ENCODE measurements around the gene PSMB7. TPM values are rescaled to one million over a fixed set of nuclear protein-coding genes. Genes with fewer than 3 reads are reported as not detected.

PSMB7 gene
- total RNA-seq, 2 donors from 2014 or later, result 105 to 175 TPM

DNA sequence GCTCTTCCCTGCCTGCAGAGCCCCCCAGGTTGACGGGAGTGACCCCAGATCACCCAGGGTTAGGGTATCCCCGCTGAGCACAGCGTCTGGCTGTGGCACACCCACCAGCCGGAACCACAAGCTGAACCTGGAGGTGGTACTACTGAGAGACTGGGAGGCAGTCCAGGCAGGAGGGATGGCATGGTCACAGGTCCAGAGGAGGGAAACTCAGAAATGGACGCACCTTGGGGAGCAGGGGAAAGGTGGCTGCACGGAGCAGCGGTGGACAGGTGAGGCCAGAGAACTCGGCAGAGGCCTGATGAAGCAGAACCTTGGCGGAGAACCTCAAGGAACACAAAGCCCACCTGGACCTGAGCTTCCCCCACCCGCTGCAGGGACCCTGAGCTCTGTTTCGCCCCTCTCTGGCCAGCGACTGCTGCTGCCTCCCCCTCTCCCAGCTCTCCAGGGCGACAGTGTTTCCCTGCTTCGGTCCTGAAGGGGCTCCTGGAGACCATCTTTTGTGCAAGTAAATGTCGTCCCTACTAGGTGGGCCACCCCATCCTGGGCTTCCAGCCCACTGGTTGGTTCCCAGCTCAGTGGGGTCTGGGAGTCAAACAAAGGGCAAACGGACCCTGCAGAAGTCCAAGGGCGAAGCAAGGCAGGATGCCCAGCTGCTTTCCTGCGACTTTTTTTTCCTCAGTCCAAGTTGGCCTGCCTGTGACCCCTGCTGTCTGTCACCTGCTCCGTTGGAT lies 35.9 kb upstream of the PSMB7 start:
- Mint-ChIP-seq H3K27ac (no peak overlapping the region), H3K9me3 (no peaks in the 10 kb centered on the region), H3K36me3 (ENCODE audit: low read depth) (no peaks in the 10 kb centered on the region), H3K27me3 (peaks cover 19% of the 10 kb centered on the region), H3K4me3 (no peak overlapping the region), H3K4me1 (no peaks in the 10 kb centered on the region)
- ATAC-seq (replicated peaks), result no peak

- Mint-ChIP-seq H3K36me3 (ENCODE audit: low read depth) (no peaks in the 10 kb centered on the region), H3K27me3 (peaks cover 19% of the 10 kb centered on the region), H3K9me3 (no peaks in the 10 kb centered on the region), H3K4me3 (no peak within 1 kb of the TSS), H3K4me1 (no peaks in the 10 kb centered on the region), H3K27ac (no peak within 1 kb of the TSS)
- no peak for ATAC-seq (replicated peaks)
Measured at GRCh38 chr9:124450241-124450924, 35.1 kb upstream of the PSMB7 start, which contains the start of gene ADGRD2. ADGRD2 (plus strand) TSS chr9:124450451; CDS start chr9:124451667, 1,216 bp downstream.

- no peak overlapping the region for H3K4me3 Mint-ChIP-seq
- no peaks in the 10 kb centered on the region for H3K4me1 Mint-ChIP-seq
- no peaks in the 10 kb centered on the region for H3K9me3 Mint-ChIP-seq
- no peaks in the 10 kb centered on the region for H3K36me3 Mint-ChIP-seq (ENCODE audit: low read depth)
- H3K27ac Mint-ChIP-seq, result no peak overlapping the region
- H3K27me3 Mint-ChIP-seq, result peaks cover 19% of the 10 kb centered on the region
- ATAC-seq (replicated peaks), result no peak
Measured at GRCh38 chr9:124449381-124450151, 34.3 kb upstream of the PSMB7 start.

GRCh38 chr9:124448019-124448418 lies 32.8 kb upstream of the PSMB7 start:
- Mint-ChIP-seq H3K4me1 (no peaks in the 10 kb centered on the region), H3K36me3 (ENCODE audit: low read depth) (no peaks in the 10 kb centered on the region), H3K9me3 (no peaks in the 10 kb centered on the region), H3K27me3 (peaks cover 23% of the 10 kb centered on the region), H3K27ac (no peak overlapping the region), H3K4me3 (no peak overlapping the region)
- no peak for ATAC-seq (replicated peaks)

GRCh38 chr9:124447297-124447661 lies 32.0 kb upstream of the PSMB7 start:
- H3K4me1 Mint-ChIP-seq, result no peaks in the 10 kb centered on the region
- H3K27me3 Mint-ChIP-seq, result peaks cover 23% of the 10 kb centered on the region
- no peaks in the 10 kb centered on the region for H3K36me3 Mint-ChIP-seq (ENCODE audit: low read depth)
- no peak overlapping the region for H3K27ac Mint-ChIP-seq
- no peak overlapping the region for H3K4me3 Mint-ChIP-seq
- no peaks in the 10 kb centered on the region for H3K9me3 Mint-ChIP-seq
- no peak for ATAC-seq (replicated peaks)

DNA sequence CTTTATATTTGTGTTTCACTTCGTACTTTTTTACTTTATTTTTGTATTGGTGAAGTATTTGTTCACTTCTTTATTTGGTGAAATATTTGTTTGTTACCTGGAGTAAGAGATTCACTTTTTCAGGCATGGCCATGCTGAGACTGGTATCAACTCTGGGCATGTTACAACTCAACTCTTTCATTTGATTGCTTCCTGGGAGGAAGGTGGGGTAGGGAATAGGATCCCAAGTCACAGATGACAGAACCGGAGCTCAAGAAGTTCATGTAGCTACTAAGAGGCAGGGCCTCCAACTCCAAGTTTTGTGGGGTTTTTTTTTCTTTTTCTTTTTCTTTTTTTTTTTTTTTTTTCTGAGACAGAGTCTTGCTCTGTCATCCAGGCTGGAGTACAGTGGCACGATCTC lies 28.9 kb upstream of the PSMB7 start:
- no peaks in the 10 kb centered on the region for H3K36me3 Mint-ChIP-seq (ENCODE audit: low read depth)
- no peaks in the 10 kb centered on the region for H3K9me3 Mint-ChIP-seq
- H3K27ac Mint-ChIP-seq, result no peak overlapping the region
- no peaks in the 10 kb centered on the region for H3K4me1 Mint-ChIP-seq
- ATAC-seq (replicated peaks), result no peak
- peaks cover 22% of the 10 kb centered on the region for H3K27me3 Mint-ChIP-seq
- H3K4me3 Mint-ChIP-seq, result no peak overlapping the region

- no peak for ATAC-seq (replicated peaks)
- Mint-ChIP-seq H3K4me1 (no peaks in the 10 kb centered on the region), H3K27ac (no peak overlapping the region)
Measured at GRCh38 chr9:124443625-124444024, 28.4 kb upstream of the PSMB7 start.

DNA sequence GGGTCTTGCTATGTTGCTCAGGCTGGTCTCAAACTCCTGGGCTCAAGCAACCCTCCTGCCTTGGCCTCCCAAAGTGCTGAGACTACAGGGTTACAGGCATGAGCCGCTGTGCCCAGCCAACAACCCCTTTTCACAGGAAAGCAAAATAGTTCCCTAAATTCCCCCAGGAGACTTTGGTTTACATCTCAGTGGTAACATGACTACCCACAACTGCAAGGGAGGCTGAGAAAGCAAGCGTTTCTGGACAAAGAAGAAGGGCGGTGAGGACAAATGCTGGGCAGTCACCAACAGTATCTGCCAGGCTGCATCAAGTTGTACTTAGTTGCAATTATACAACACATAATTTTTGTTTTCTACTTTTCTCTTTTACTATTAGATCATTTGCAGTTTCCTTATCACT lies 27.6 kb upstream of the PSMB7 start:
- H3K4me3 Mint-ChIP-seq, result no peak overlapping the region
- no peaks in the 10 kb centered on the region for H3K9me3 Mint-ChIP-seq
- no peaks in the 10 kb centered on the region for H3K36me3 Mint-ChIP-seq (ENCODE audit: low read depth)

More at GRCh38 chr9:124443625-124444024, 28.4 kb upstream of the PSMB7 start:
- Mint-ChIP-seq H3K36me3 (ENCODE audit: low read depth) (no peaks in the 10 kb centered on the region), H3K4me3 (no peak overlapping the region), H3K9me3 (no peaks in the 10 kb centered on the region), H3K27me3 (peaks cover 22% of the 10 kb centered on the region)

DNA sequence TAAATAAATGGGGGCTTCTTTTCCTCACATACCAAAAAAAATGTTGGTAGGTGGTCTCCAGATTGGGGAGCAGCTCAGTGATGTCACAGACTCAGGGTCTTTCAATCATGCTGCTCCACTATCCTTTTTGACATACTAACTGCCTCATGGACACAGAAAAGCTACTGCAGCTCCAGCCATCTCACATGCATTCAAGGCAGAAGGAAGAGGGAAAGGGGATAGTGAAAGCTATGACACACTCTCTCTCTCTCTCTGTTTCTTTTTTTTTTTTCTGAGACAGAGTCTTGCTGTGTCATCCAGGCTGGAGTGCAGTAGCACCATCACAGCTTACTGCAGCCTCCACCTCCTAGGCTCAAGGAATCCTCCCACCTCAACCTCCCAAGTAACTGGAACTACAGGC lies 27.1 kb upstream of the PSMB7 start:
- H3K36me3 Mint-ChIP-seq (ENCODE audit: low read depth), result no peaks in the 10 kb centered on the region
- H3K9me3 Mint-ChIP-seq, result no peaks in the 10 kb centered on the region
- no peak overlapping the region for H3K4me3 Mint-ChIP-seq
- ATAC-seq (replicated peaks), result peak; percentile 28
- H3K27ac Mint-ChIP-seq, result no peak overlapping the region
- H3K27me3 Mint-ChIP-seq, result peaks cover 22% of the 10 kb centered on the region
- no peaks in the 10 kb centered on the region for H3K4me1 Mint-ChIP-seq

More for the DNA sequence above, 27.6 kb upstream of the PSMB7 start:
- no peak for ATAC-seq (replicated peaks)
- Mint-ChIP-seq H3K4me1 (no peaks in the 10 kb centered on the region), H3K27ac (no peak overlapping the region), H3K27me3 (peaks cover 22% of the 10 kb centered on the region)

- H3K27ac Mint-ChIP-seq, result no peak overlapping the region
- no peaks in the 10 kb centered on the region for H3K9me3 Mint-ChIP-seq
- no peaks in the 10 kb centered on the region for H3K36me3 Mint-ChIP-seq (ENCODE audit: low read depth)
- H3K27me3 Mint-ChIP-seq, result peaks cover 17% of the 10 kb centered on the region
- ATAC-seq (replicated peaks), result no peak
- H3K4me1 Mint-ChIP-seq, result no peaks in the 10 kb centered on the region
- no peak overlapping the region for H3K4me3 Mint-ChIP-seq
Measured at GRCh38 chr9:124441291-124441690, 26.0 kb upstream of the PSMB7 start.

DNA sequence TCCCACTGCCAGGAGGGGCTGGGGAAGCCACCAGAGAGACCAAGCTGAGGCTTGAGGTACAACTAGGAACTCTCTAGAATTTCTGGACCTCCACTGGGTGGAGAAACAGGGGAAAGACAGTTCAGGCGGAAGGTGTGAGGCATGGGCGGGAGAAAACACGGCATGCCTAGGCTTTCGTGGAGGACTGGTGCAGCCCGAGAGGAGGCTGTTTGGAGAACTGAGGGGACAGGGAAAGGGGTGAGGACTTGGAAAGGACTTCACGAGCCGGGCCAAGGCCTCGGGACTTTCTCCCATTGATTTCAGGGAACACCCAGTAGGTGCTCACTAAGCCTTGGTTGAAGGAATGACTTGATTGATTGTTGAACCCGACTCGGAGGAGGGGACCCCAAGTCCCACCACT lies 25.5 kb upstream of the PSMB7 start:
- H3K36me3 Mint-ChIP-seq (ENCODE audit: low read depth), result no peaks in the 10 kb centered on the region
- H3K4me3 Mint-ChIP-seq, result no peak overlapping the region

GRCh38 chr9:124439686-124440243 lies 24.5 kb upstream of the PSMB7 start:
- Mint-ChIP-seq H3K27me3 (peaks cover 17% of the 10 kb centered on the region), H3K4me3 (no peak overlapping the region), H3K9me3 (no peaks in the 10 kb centered on the region), H3K4me1 (no peaks in the 10 kb centered on the region), H3K27ac (no peak overlapping the region), H3K36me3 (ENCODE audit: low read depth) (no peaks in the 10 kb centered on the region)
- no peak for ATAC-seq (replicated peaks)

More for the DNA sequence above, 25.5 kb upstream of the PSMB7 start:
- Mint-ChIP-seq H3K9me3 (no peaks in the 10 kb centered on the region), H3K27me3 (peaks cover 17% of the 10 kb centered on the region), H3K27ac (no peak overlapping the region), H3K4me1 (no peaks in the 10 kb centered on the region)
- no peak for ATAC-seq (replicated peaks)

- Mint-ChIP-seq H3K4me1 (no peaks in the 10 kb centered on the region), H3K27ac (no peak overlapping the region), H3K36me3 (ENCODE audit: low read depth) (no peaks in the 10 kb centered on the region), H3K27me3 (peaks cover 21% of the 10 kb centered on the region), H3K9me3 (no peaks in the 10 kb centered on the region), H3K4me3 (no peak overlapping the region)
- ATAC-seq (replicated peaks), result no peak
Measured at GRCh38 chr9:124439086-124439485, 23.8 kb upstream of the PSMB7 start.

DNA sequence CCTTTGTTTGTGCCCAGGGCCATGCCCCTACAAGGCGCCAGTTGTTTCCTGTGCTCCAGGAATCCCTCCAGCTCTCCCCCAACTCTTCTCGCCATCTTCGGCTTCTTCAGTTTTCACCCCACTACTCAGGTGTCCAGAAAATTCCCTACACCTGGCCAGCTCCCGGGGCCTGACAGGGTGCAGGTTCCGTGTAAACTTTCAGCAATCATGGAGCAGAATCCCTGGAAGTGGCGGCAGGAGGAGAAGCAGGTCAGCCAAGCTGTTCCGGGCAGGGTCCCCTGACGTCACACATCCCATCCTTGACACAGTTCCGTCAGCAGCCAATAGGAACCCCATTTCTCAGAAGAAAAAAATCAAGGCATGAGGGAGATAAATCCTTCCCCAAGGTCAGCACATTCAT lies 22.8 kb upstream of the PSMB7 start:
- Mint-ChIP-seq H3K4me1 (no peaks in the 10 kb centered on the region), H3K27me3 (peaks cover 17% of the 10 kb centered on the region), H3K9me3 (no peaks in the 10 kb centered on the region), H3K4me3 (no peak overlapping the region), H3K36me3 (ENCODE audit: low read depth) (no peaks in the 10 kb centered on the region), H3K27ac (no peak overlapping the region)
- ATAC-seq (replicated peaks), result no peak
